Measurements from ENCODE around the gene CDK5RAP2.
"Not testable (repeated sequence)": the region's sequence is repeated elsewhere in the genome, so short reads cannot be mapped to it uniquely, and the experiment has no call there.

Gene CDK5RAP2

GRCh38 chr9:120507936-120508510 is 71.9 kb downstream of the CDK5RAP2 start:
- DNase-seq: no peak

GRCh38 chr9:120505186-120505585 is 74.8 kb downstream of the CDK5RAP2 start:
- DNase-seq: no peak

GRCh38 chr9:120500733-120501132 is 79.2 kb downstream of the CDK5RAP2 start:
- no peak for DNase-seq

GRCh38 chr9:120497865-120498264 is 82.1 kb downstream of the CDK5RAP2 start:
- DNase-seq: not testable (repeated sequence)

- not testable (repeated sequence) for DNase-seq
These were observed 83.5 kb downstream of the CDK5RAP2 start for GRCh38 chr9:120496438-120496837.

- DNase-seq: no peak
These were observed 88.9 kb downstream of the CDK5RAP2 start for GRCh38 chr9:120490888-120491595.

- DNase-seq: no peak
These were observed 93.1 kb downstream of the CDK5RAP2 start for GRCh38 chr9:120486835-120487234.

GRCh38 chr9:120486347-120486746 is 93.6 kb downstream of the CDK5RAP2 start:
- DNase-seq: no peak

- DNase-seq: no peak
These were observed 94.2 kb downstream of the CDK5RAP2 start for GRCh38 chr9:120485788-120486187.

GRCh38 chr9:120484162-120484561 is 95.8 kb downstream of the CDK5RAP2 start:
- DNase-seq: no peak

- no peak for DNase-seq
These were observed 97.4 kb downstream of the CDK5RAP2 start for GRCh38 chr9:120482424-120483186.

GRCh38 chr9:120481846-120482245 is 98.1 kb downstream of the CDK5RAP2 start:
- DNase-seq: no peak

GRCh38 chr9:120481248-120481647 is 98.7 kb downstream of the CDK5RAP2 start:
- no peak for DNase-seq

GRCh38 chr9:120480707-120481106 is 99.3 kb downstream of the CDK5RAP2 start:
- DNase-seq: no peak

- no peak for DNase-seq
These were observed 101.8 kb downstream of the CDK5RAP2 start for GRCh38 chr9:120478208-120478607.

- no peak for DNase-seq
These were observed 102.4 kb downstream of the CDK5RAP2 start for GRCh38 chr9:120477534-120478001.

GRCh38 chr9:120475341-120475740 is 104.6 kb downstream of the CDK5RAP2 start:
- DNase-seq: no peak

- no peak for DNase-seq
These were observed 105.2 kb downstream of the CDK5RAP2 start for GRCh38 chr9:120474591-120475243.

- no peak for DNase-seq
These were observed 106.4 kb downstream of the CDK5RAP2 start for GRCh38 chr9:120473608-120474007.

- DNase-seq: no peak
These were observed 114.1 kb downstream of the CDK5RAP2 start for GRCh38 chr9:120465685-120466407.

GRCh38 chr9:120464887-120465421 is 115.0 kb downstream of the CDK5RAP2 start:
- DNase-seq: no peak

- DNase-seq: no peak
These were observed 115.6 kb downstream of the CDK5RAP2 start for GRCh38 chr9:120464176-120464886.
